ENCODE data around the gene CD5L.
A peak's percentile ranks its signal among the peaks of the same experiment; 100 is the strongest.

Gene CD5L

DNA sequence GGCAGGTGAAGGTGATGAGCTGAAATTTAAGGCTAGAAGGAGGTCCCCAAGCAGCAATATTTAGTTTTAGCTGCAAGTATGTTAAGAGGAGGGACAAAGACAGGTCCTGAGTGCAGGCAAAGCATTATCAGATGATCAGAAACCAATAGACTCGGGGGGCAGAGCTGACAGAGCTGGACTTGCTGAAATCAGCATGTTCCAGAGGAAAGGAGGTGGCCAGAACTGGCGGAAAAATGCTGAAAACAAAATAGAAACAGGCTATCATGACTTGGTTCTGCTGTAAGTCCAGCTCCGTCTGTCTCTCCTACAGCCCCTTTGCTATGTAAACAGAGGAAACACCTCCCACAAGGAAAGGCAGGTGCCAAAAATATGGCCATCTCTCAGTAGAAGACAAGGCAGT lies at the start of gene CD5L:
CD5L (minus strand) TSS at position 101 of the 400 bp plus-strand sequence. CDS start 107 bp downstream, outside the sequence.
- DNase-seq: no peak

GRCh38 chr1:157882580-157882979 lies 41.0 kb upstream of the CD5L start:
- peak; percentile 47 to 58 for DNase-seq

DNA sequence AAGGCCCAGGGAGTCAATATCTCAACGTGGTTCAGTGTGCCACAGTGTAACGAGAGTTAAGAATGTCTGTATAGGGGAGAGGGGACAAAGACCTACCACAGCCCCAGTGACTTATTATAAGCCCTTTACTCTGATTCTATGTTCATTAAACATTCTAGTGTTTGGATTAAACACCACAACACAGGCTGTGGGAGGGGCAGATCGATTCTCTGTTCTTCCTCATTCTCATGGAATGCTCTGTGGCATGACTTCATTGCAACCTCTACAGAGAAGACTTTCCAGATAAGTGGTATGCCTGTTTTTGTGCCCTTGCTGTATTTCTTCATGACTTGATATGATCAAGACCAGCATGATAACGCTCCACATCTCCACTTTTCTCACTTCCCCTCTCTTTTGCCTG lies 39.0 kb upstream of the CD5L start:
- no peak for DNase-seq

DNA sequence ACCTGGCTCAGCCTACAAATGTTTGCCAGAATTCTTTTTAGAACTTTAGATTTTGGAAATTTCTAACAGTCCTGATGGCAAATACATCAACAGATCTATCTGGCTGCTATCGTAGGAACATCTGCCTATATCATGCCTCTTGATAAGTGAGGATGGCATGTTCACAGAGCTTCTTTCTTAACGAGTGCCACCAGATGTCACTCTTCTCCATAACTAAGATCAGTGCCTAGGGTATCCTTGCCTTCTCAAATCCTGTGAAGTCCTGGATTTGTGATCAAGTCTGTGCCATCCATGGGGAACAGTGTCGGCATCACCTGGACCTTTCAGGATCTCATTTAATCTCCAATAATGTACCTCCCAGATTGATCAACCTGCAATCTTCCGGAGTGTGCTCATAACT lies 36.5 kb upstream of the CD5L start:
- peak; percentile 19 to 59 for DNase-seq

DNA sequence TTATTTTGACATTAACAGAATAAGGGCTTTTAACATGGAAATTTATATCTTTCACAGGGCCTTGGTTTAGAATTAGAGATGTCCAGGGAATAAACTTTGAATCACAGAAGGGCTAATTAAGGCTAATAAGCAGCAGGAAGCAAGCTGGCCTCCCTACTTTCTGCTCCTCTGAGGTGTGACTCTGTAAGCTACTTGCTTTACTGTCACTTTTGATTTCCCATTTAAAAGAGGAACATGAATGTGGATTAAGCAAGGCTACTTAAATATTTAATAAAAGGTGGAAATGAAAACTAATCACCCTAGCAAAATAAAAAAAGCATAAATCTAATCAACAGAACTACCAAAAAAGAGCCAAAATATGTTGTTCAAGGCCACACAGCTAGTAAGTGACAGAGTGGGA lies 28.9 kb upstream of the CD5L start:
- peak in 1 of 2 experiments; percentile 26 for DNase-seq

GRCh38 chr1:157868654-157869053 lies 27.0 kb upstream of the CD5L start:
- no peak for DNase-seq

- no peak for DNase-seq
Observed at GRCh38 chr1:157862114-157863070, 20.8 kb upstream of the CD5L start.

DNA sequence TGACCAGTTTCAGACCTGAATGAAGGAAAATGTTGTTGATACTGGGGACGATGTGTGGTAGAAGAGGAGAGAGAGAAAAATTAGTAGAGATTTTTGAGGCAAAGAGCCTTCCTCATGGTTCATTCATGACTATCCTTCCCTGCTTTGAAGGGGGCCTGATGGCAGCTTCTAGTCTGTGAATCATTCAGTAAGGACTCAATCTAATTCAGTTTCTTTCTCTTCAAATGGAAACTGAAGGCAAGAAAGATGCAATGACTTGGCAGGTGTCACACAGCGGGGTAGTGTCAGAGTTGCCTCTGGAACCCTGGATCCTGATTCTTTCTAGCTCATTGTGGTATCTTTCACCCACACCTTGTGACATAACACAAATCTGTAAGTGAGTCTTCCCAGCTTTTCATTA lies 14.9 kb upstream of the CD5L start:
- DNase-seq: no peak

DNA sequence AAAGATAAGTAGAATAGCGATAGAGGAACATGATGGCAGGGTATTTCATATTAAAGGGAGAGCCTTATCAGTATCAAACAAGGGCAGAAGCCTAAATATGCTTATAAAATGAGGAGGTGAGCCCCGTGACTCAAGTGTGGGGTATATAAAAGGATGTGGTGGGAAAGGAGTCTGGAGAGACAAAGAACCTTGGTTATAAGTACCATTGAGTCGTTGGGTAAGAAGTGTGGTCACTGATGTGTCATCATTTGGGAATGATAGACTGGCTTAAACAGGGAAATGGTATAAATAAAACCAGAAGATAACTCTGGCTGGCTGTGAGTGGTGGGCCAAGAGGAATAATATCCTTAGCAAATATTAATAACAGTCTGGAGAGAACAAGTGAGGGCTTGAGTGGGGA lies 10.9 kb upstream of the CD5L start:
- DNase-seq: no peak

GRCh38 chr1:157849229-157849875 lies 7.7 kb upstream of the CD5L start:
- DNase-seq: peak; percentile 9 to 28

DNA sequence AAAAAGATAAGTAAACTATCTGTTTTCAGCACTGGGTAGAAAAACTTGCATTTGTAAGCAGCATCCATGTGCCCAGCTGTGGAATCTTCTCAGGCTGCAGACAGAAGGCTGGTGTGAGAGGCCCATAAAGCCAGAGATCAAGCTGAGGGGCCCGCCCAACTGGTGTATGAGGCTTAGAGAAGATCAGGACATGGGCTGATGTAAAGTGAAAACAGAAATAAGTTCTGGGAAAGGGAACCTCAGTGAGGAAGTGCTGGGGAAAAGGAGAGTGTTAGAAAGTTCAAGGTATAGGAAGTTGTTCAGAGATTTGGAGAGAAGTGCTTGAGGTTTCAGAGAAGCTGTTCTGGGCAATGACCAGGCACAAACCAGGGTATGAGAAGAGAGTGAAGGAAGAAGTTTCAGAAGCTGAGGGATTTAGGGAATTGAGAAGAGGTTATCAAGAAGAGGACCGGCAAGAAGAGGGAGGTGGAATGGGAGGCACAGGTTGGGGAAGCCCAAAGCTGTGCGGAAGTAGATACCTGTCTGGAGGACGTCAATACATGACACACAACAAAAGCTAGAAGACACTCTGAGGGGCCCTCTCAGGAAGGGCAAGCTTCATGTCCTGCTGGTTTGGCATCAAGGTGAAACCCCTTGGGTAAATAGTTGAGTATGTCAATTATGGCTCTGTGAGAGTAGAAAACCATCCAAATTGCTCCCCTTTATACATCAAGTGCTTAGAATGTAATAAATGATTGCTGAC lies 2.7 kb upstream of the CD5L start:
- no peak for DNase-seq

DNA sequence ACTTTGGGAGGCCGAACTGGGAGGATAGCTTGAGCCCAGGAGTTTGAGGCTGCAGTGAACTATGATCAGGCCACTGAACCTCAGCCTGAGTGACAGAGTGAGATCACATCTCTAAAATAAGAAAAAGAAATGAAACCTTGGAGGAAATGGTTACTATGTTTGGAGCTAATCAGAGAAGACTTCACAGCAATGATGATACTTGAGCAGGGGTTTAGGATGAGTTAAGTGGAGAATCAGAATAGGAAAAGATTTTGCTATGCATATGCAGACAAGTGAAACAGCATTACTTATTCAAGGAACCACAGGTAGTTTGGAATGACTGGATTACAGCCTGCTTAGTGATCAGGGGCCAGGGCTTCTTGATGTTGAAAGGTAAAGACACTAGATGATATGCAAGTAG lies 1.3 kb upstream of the CD5L start:
- DNase-seq: no peak

DNA sequence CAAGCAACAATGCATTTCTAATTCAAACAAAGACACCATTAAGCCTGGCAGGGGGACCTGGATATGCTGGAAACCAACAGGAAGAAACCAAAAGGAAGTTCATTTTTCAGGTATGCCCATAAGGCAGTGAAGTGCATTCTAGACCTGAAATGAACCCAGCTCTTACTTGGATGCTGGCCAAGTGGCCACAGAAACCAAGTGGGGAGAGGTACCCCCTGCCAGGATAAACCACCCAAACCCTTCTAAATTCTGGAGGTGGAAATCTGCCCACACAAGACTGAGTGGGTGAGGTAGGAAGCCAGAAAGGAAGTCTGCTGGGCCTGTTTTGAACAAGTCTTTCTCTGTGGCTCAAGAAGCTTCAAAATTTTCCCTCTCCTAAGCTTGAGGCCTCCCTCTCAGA lies 2.6 kb downstream of the CD5L start:
- no peak for DNase-seq

- no peak for DNase-seq
Observed at GRCh38 chr1:157834430-157834829, 7.2 kb downstream of the CD5L start.

DNA sequence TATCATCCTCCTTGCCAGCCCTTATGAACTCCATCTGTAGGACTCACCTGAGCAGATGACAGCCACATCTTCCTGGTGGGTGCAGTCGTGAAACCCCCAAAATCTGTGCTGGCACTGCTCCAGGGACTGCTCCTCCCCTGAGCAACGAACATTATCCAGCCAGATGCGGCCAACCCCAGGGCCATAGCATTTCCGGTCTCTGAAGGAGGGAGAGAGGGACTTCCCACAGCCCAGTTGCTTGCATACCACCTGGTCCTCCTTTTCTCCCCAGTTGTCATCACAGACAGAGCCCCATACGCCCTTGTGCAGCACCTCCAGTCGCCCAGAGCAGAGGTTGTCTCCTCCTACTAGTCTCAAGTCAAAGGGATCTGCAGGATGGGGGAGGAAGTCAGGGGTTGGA lies 8.5 kb downstream of the CD5L start:
- no peak for DNase-seq

- DNase-seq: peak; percentile 28 to 46
Observed at GRCh38 chr1:157831968-157832626, 9.5 kb downstream of the CD5L start.

DNA sequence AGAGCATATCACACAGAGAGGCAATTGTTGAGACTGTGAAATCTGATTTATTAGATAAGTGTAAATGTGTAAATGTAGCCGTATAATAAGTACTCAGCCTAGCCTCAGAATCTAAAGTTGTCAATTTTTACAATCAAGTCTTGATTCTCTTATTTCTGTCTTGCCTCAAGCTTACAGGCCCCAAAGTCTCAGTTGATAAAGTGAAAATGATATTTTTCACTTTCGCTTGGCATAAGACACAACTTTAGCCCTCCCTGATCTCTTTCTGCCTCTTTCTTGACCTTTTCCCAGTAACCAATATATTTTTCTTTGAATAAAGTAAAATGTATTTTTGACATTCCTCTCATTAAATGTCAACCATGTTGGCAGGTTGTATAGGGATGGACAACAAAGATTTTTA lies 10.7 kb downstream of the CD5L start:
- DNase-seq: no peak

DNA sequence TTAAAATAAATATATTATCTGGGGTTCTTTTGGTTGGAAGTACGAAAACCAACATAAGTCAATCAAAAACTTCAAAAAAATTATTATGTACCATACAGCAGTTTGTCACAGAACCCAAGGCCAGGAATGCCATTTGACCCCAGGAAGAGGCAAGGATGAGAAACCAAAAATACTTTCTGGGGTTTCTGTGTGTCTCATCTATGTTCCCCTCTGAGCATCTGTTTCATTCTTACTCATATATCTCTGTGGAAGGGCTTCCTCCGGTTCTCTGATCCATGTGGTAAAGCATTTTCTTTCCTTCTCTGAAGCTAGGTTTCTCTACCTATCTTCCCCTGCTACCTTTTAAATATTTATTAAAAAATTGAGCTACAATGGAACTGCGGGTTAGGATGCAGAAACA lies 11.9 kb downstream of the CD5L start:
- no peak for DNase-seq

- DNase-seq: no peak
Observed at GRCh38 chr1:157829210-157829609, 12.4 kb downstream of the CD5L start.

GRCh38 chr1:157820299-157820698 lies 21.3 kb downstream of the CD5L start:
- no peak for DNase-seq

GRCh38 chr1:157819896-157820295 lies 21.7 kb downstream of the CD5L start, which contains the start of gene FCRL1:
FCRL1 (minus strand) TSS chr1:157820120; CDS start chr1:157820037, 83 bp downstream.
- peak; percentile 46 to 67 for DNase-seq

DNA sequence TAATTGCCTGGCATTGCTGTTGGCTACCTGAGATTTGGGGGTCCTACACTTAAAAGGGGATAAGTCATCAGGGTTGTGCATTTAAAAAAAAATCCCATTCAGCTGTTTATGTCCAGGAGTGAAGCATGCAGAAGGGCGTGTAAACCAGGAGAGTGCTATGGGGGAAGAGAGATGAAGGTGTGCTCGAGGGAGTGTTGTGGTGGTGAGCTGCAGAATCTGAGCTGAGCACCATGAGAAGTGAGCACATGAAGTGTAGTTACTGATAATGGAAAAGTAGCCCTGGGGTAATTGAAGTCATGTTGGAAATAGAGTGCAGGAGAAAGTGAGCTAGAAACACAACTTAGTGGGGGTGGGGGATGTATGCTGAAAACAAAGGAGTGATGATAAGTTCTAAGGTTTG lies 22.4 kb downstream of the CD5L start:
- no peak for DNase-seq

DNA sequence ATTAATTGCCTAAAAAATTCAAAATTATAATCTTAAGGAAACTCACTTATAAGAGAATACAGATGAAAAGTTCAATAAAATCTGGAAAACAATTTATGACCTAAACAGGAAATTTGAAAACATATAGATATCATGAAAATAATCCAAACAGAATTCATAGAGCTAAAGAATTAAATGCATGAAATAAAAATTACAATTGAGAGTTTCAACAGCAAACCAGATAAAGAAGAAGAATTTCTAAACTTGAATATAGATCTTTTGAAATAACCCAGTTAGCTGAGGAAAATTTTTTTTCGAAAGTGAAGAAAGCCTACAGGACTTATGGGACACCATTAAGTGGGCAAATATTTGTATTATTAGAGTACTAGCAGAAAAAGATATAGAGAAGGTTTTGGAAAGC lies 28.3 kb downstream of the CD5L start:
- DNase-seq: no peak
